ENCODE data around the gene NRGN.

GRCh38 chr11:124722176-124722575 lies 17.6 kb upstream of the NRGN start:
- TF ChIP-seq RELA (IDR thresholded peaks at IDR 0.05; ENCODE audit: borderline replicate concordance, partially characterized antibody), result no peak
- TF ChIP-seq, protein P1, sequence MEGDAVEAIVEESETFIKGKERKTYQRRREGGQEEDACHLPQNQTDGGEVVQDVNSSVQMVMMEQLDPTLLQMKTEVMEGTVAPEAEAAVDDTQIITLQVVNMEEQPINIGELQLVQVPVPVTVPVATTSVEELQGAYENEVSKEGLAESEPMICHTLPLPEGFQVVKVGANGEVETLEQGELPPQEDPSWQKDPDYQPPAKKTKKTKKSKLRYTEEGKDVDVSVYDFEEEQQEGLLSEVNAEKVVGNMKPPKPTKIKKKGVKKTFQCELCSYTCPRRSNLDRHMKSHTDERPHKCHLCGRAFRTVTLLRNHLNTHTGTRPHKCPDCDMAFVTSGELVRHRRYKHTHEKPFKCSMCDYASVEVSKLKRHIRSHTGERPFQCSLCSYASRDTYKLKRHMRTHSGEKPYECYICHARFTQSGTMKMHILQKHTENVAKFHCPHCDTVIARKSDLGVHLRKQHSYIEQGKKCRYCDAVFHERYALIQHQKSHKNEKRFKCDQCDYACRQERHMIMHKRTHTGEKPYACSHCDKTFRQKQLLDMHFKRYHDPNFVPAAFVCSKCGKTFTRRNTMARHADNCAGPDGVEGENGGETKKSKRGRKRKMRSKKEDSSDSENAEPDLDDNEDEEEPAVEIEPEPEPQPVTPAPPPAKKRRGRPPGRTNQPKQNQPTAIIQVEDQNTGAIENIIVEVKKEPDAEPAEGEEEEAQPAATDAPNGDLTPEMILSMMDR (IDR thresholded peaks at IDR 0.05 in 2 of 3, conservative IDR thresholded peaks at IDR 0.05 in 1 of 3; ENCODE audit: control insufficient read depth in 2 of 3, extremely low read depth in 1 of 3, insufficient read depth in 1 of 3, low read depth in 3 of 3, low read length in 3 of 3), result no peak
- no peak for TF ChIP-seq SPI1 (IDR thresholded peaks at IDR 0.05; ENCODE audit: borderline replicate concordance, insufficient read depth, low read depth, low read length)
- no peak for TF ChIP-seq RFX5 (IDR thresholded peaks at IDR 0.05; ENCODE audit: low read depth, low read length)
- no peak for TF ChIP-seq POLR2AphosphoS2 (IDR thresholded peaks at IDR 0.05; ENCODE audit: low read depth, low read length)

All from GM12878 (cell line).